HG02759 (cell line): ENCODE measurements around the gene PHF13.

Source experiments
- ATAC-seq: cut with Tn5 transposase; IDR thresholded peaks from one replicate; pipeline ENCODE4 v1.9.1; 2021; ENCODE audit warnings: mild to moderate bottlenecking, moderate library complexity; ENCODE audit not compliant: unreplicated experiment

Gene PHF13

GRCh38 chr1:6601049-6601922 lies 12.2 kb upstream of the PHF13 start:
- ATAC-seq: peak; percentile 37

GRCh38 chr1:6601923-6602668 lies 11.4 kb upstream of the PHF13 start:
- ATAC-seq: peak; percentile 5

GRCh38 chr1:6602669-6603237 lies 10.8 kb upstream of the PHF13 start, which contains the start of gene KLHL21:
KLHL21 (minus strand) TSS chr1:6602869; CDS start chr1:6602817, 52 bp downstream.
- ATAC-seq: peak; percentile 66

GRCh38 chr1:6603238-6603914 lies 10.2 kb upstream of the PHF13 start:
- peak; percentile 18 for ATAC-seq

GRCh38 chr1:6603915-6604558 lies 9.5 kb upstream of the PHF13 start:
- ATAC-seq: no peak

- ATAC-seq: peak; percentile 29
Measured at GRCh38 chr1:6612641-6613360, 730 bp upstream of the PHF13 start.

GRCh38 chr1:6614019-6614928 lies 743 bp downstream of the PHF13 start:
- peak; percentile 19 for ATAC-seq

- no peak for ATAC-seq
Measured at GRCh38 chr1:6614929-6615785, 1.6 kb downstream of the PHF13 start.

- ATAC-seq: no peak
Measured at GRCh38 chr1:6619045-6619444, 5.5 kb downstream of the PHF13 start.

GRCh38 chr1:6621429-6622391 lies 8.2 kb downstream of the PHF13 start:
- no peak for ATAC-seq

GRCh38 chr1:6622396-6623152 lies 9.0 kb downstream of the PHF13 start:
- ATAC-seq: no peak

GRCh38 chr1:6623269-6623965 lies 9.9 kb downstream of the PHF13 start:
- no peak for ATAC-seq

GRCh38 chr1:6624710-6625583 lies 11.4 kb downstream of the PHF13 start, which contains the start of gene THAP3:
THAP3 (plus strand) TSS chr1:6624868; CDS start chr1:6625219, 351 bp downstream.
- peak; percentile 86 for ATAC-seq

- ATAC-seq: no peak
Measured at GRCh38 chr1:6625584-6626149, 12.1 kb downstream of the PHF13 start.
